HepG2 (cell line): ENCODE results near the gene LBX2. TPM values are rescaled to one million over a fixed set of nuclear protein-coding genes. Genes with fewer than 3 reads are reported as not detected.
A peak's percentile ranks its signal among the peaks of the same experiment; 100 is the strongest.

Experiments used
- ADNP ChIP-seq: sonication (generic); formaldehyde crosslinking; IDR thresholded peaks from 2 replicates; pipeline ENCODE4 v1.4.0; 2020; ENCODE audit warnings: missing genetic modification reagents
- BCL3 ChIP-seq: sonication (generic); formaldehyde crosslinking; IDR thresholded peaks from 2 replicates; pipeline ENCODE4 v1.5.1; 2020; ENCODE audit warnings: mild to moderate bottlenecking, missing genetic modification reagents, moderate library complexity
- CHD2 ChIP-seq: IDR thresholded peaks from 2 replicates; pipeline ENCODE4 v1.6.1; 2011; ENCODE audit warnings: low read depth, low read length, improper control_type of control experiment
- FOXA1 ChIP-seq, 2 experiments: fragments of 450-650 bp in 1 of 2; sonication (generic) in 1 of 2; formaldehyde crosslinking in 1 of 2; IDR thresholded peaks; 2 replicates each; pipeline versions ENCODE4 v1.4.0 to v1.6.1; 2016 to 2020; ENCODE audit warnings: missing genetic modification reagents in 1 of 2
- HDAC6 ChIP-seq: fragments of 200-600 bp; sonication (generic); IDR thresholded peaks from 2 replicates; pipeline ENCODE4 v1.7.0; 2017; ENCODE audit warnings: mild to moderate bottlenecking, antibody characterized with exemption, low read length, low read depth
- HMGXB3 ChIP-seq: sonication (generic); formaldehyde crosslinking; IDR thresholded peaks from 2 replicates; pipeline ENCODE4 v1.4.0; 2020; ENCODE audit warnings: missing genetic modification reagents, borderline replicate concordance
- HNRNPL ChIP-seq: fragments of 200-400 bp; formaldehyde crosslinking; IDR thresholded peaks from 2 replicates; pipeline ENCODE4 v1.6.1; 2017; ENCODE audit warnings: mild to moderate bottlenecking, low read depth, low read length
- KLF16 ChIP-seq, 2 experiments: sonication (generic) in 1 of 2; formaldehyde crosslinking in 1 of 2; IDR thresholded peaks; 2 replicates each; pipeline versions ENCODE4 v1.6.1 to v1.8.0; 2016 to 2023; ENCODE audit warnings: missing genetic modification reagents in 2 of 2, missing compliant biosample characterization in 1 of 2
- MZF1 ChIP-seq: sonication (generic); formaldehyde crosslinking; IDR thresholded peaks from 2 replicates; pipeline ENCODE4 v1.8.1; 2023; ENCODE audit warnings: mild to moderate bottlenecking, missing genetic modification reagents, borderline replicate concordance
- POLR2A ChIP-seq, 2 experiments: IDR thresholded peaks; 2 replicates each; pipeline ENCODE4 v1.6.1; 2011; ENCODE audit warnings: low read depth in 2 of 2, low read length in 2 of 2, mild to moderate bottlenecking in 1 of 2, moderate library complexity in 1 of 2; ENCODE audit not compliant: insufficient read depth in 1 of 2
- TOE1 ChIP-seq: sonication (generic); formaldehyde crosslinking; IDR thresholded peaks from 2 replicates; pipeline ENCODE4 v1.4.0; 2020; ENCODE audit warnings: mild to moderate bottlenecking, missing genetic modification reagents
- ZFP36L1 ChIP-seq: sonication (generic); formaldehyde crosslinking; IDR thresholded peaks from 2 replicates; pipeline ENCODE4 v1.8.0; 2022; ENCODE audit warnings: mild to moderate bottlenecking, missing genetic modification reagents, moderate library complexity
- ZKSCAN5 ChIP-seq: sonication (generic); formaldehyde crosslinking; IDR thresholded peaks from 2 replicates; pipeline ENCODE4 v1.5.1; 2020; ENCODE audit warnings: mild to moderate bottlenecking, missing genetic modification reagents
- ZNF337 ChIP-seq: sonication (generic); formaldehyde crosslinking; IDR thresholded peaks from 2 replicates; pipeline ENCODE4 v1.5.1; 2020; ENCODE audit warnings: missing genetic modification reagents, low read depth, mild to moderate bottlenecking, borderline replicate concordance
- ZNF432 ChIP-seq: sonication (generic); formaldehyde crosslinking; IDR thresholded peaks from 2 replicates; pipeline ENCODE4 v1.5.0; 2020; ENCODE audit warnings: missing genetic modification reagents, mild to moderate bottlenecking, borderline replicate concordance
- ZNF468 ChIP-seq: sonication (generic); formaldehyde crosslinking; IDR thresholded peaks from 2 replicates; pipeline ENCODE4 v1.8.0; 2022; ENCODE audit warnings: mild to moderate bottlenecking, moderate library complexity, missing genetic modification reagents
- ZNF687 ChIP-seq: sonication (generic); formaldehyde crosslinking; IDR thresholded peaks from 2 replicates; pipeline ENCODE4 v1.5.1; 2020; ENCODE audit warnings: mild to moderate bottlenecking, missing genetic modification reagents, moderate library complexity
- ZNF740 ChIP-seq: sonication (generic); formaldehyde crosslinking; IDR thresholded peaks from 2 replicates; pipeline ENCODE4 v1.4.0; 2020; ENCODE audit warnings: missing genetic modification reagents
- polyA plus RNA-seq, 8 experiments: library from polyadenylated mRNA; depleted of rRNA in 3 of 8; stranded (reverse) in 7 of 8; unstranded in 1 of 8; fragments of >200 nt; fragmentation: Illumina TruSeq in 4 of 8; extraction: Trizol in 4 of 8; gene quantifications; 2 replicates each; pipeline versions ENCODE4 v1.2.1 to v1.2.3, GENCODE V29; 2011 to 2016; ENCODE audit warnings: low read depth in 4 of 8, missing spikeins in 1 of 8, mixed read lengths in 1 of 8; ENCODE audit not compliant: insufficient read depth in 1 of 8
- total RNA-seq, 5 experiments: library from RNA; depleted of rRNA; stranded (reverse); fragments of >200 nt; fragmentation: Illumina TruSeq; extraction: Trizol; gene quantifications; 2 replicates each; pipeline ENCODE4 v1.2.3, GENCODE V29; 2016; ENCODE audit warnings: low read depth in 1 of 5

The LBX2 gene
- total and polyA plus RNA-seq, 2 of the 13 experiments (the other 11 are each of a cell fraction or from before 2014, with no cell fraction given): 6.4 to 8.1 TPM

- TF ChIP-seq ZNF337 (CRISPR knock-in tag): no peak
- no peak for TF ChIP-seq CHD2
- TF ChIP-seq KLF16 (CRISPR knock-in tag; IDR thresholded peaks at IDR 0.05): peak in 1 of 2 experiments; percentile 70; a peak in 1 of 4 replicates
- TF ChIP-seq POLR2A (IDR thresholded peaks at IDR 0.05; ENCODE audit: insufficient read depth in 1 of 2, low read depth in 2 of 2, low read length in 2 of 2): peak; percentile 28 to 65; a peak in 1 of 4 replicates
- no peak for TF ChIP-seq HNRNPL
- no peak for TF ChIP-seq ZKSCAN5 (CRISPR knock-in tag)
- TF ChIP-seq ADNP (CRISPR knock-in tag): no peak
- peak; percentile 38 for TF ChIP-seq ZNF687 (CRISPR knock-in tag)
- TF ChIP-seq ZFP36L1 (CRISPR knock-in tag): no peak
- no peak for TF ChIP-seq MZF1
- TF ChIP-seq ZNF432 (CRISPR knock-in tag): no peak
- no peak for TF ChIP-seq ZNF740
- no peak for TF ChIP-seq FOXA1 (IDR thresholded peaks at IDR 0.05)
- peak; percentile 42; the same call in 1 of the 2 replicates for TF ChIP-seq FOXA1 (CRISPR knock-in tag; IDR thresholded peaks at IDR 0.05)
- no peak for TF ChIP-seq HDAC6
- TF ChIP-seq TOE1: peak; percentile 36
- TF ChIP-seq BCL3 (CRISPR knock-in tag): no peak; the same call in 1 of the 2 replicates
- no peak for TF ChIP-seq ZNF468 (CRISPR knock-in tag)
- TF ChIP-seq HMGXB3: 0 out of 2 replicates have a peak, but pooled peaks have one; percentile 47
Observed at GRCh38 chr2:74488643-74489481, 10.5 kb downstream of the LBX2 start (continued).
